LNCAP (cell line): ENCODE data around the gene HNRNPLL.

ENCODE experiments used
- CTCF ChIP-seq: fragments of 450-650 bp; IDR thresholded peaks from 2 replicates; pipeline ENCODE4 v1.5.1; 2017; ENCODE audit warnings: mild to moderate bottlenecking

The HNRNPLL gene

GRCh38 chr2:38581193-38582147, 21.3 kb downstream of the HNRNPLL start:
- TF ChIP-seq CTCF, result peak; percentile 48; the same call in 1 of the 2 replicates

- TF ChIP-seq CTCF, result no peak
These were observed 22.6 kb downstream of the HNRNPLL start for GRCh38 chr2:38580115-38580636.

GRCh38 chr2:38578832-38579231, 23.9 kb downstream of the HNRNPLL start:
- TF ChIP-seq CTCF, result no peak

- TF ChIP-seq CTCF, result no peak
These were observed 28.4 kb downstream of the HNRNPLL start for GRCh38 chr2:38574278-38574677.

GRCh38 chr2:38572167-38572566, 30.6 kb downstream of the HNRNPLL start:
- TF ChIP-seq CTCF, result no peak

GRCh38 chr2:38571193-38571592, 31.5 kb downstream of the HNRNPLL start:
- TF ChIP-seq CTCF, result no peak

GRCh38 chr2:38568724-38569436, 33.8 kb downstream of the HNRNPLL start:
- no peak for TF ChIP-seq CTCF
